ENCODE results near the gene CIDEA.
"Not testable (repeated sequence)": the region's sequence is repeated elsewhere in the genome, so short reads cannot be mapped to it uniquely, and the experiment has no call there.

Gene CIDEA

DNA sequence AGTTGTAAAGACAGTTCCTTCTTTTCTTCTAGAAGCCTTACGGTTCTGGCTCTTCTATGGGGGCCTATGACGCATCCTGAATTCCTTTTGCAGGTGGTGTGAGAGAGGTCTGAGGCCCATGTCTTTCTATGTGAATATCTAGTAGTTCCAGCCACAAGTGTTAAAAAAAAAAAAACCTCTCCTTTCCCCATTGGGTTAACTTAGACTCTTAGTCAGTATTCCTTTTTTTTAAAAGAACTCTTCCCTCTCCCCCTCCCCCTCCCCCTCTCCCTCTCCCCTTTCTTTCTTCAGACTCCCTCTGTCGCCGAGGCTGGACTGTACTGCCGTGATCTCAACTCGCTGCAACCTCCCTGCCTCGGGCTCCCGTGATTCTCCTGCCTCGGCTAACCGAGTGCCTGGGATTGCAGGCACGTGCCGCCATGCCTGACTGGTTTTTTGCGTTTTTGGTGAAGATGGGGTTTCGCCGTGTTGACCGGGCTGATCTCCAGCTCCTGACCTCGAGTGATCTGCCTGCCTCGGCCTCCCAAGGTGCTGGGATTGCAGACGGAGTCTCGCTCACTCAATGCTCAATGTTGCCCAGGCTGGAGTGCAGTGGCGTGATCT is 11.4 kb upstream of the CIDEA start:
- no peak for DNase-seq

DNA sequence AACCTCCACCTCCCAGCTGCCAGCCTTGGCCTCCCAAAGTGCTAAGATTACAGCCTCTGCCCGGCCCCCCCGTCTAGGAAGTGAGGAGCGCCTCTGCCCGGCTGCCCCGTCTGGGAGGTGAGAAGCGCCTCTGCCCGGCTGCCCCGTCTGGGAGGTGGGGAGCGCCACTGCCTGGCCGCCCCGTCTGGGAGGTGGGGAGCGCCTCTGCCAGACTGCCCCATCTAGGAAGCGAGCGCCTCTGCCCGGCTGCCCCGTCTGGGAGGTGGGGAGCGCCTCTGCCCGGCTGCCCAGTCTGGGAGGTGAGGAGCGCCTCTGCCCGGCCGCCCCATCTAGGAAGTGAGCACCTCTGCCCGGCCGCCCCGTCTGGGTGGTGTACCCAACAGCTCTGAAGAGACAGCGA is 10.9 kb upstream of the CIDEA start:
- DNase-seq, result not testable (repeated sequence)

DNA sequence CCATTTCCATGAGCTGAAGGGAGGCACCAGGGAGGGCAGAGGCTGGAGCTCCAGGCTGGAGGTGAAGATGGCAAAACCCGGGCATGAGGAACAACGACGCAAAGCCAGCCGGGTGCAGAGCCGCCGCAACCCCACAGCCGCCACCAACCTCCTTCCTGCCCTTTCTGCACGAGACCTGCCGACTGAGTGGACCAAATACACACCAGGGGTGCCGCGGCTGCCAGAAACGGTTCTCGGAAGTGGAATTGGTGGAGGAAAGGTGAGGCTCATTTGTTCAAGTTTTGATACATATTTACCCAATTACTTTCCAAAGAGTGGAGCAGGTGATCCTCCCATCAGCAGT is 8.4 kb upstream of the CIDEA start:
- DNase-seq, result no peak

DNA sequence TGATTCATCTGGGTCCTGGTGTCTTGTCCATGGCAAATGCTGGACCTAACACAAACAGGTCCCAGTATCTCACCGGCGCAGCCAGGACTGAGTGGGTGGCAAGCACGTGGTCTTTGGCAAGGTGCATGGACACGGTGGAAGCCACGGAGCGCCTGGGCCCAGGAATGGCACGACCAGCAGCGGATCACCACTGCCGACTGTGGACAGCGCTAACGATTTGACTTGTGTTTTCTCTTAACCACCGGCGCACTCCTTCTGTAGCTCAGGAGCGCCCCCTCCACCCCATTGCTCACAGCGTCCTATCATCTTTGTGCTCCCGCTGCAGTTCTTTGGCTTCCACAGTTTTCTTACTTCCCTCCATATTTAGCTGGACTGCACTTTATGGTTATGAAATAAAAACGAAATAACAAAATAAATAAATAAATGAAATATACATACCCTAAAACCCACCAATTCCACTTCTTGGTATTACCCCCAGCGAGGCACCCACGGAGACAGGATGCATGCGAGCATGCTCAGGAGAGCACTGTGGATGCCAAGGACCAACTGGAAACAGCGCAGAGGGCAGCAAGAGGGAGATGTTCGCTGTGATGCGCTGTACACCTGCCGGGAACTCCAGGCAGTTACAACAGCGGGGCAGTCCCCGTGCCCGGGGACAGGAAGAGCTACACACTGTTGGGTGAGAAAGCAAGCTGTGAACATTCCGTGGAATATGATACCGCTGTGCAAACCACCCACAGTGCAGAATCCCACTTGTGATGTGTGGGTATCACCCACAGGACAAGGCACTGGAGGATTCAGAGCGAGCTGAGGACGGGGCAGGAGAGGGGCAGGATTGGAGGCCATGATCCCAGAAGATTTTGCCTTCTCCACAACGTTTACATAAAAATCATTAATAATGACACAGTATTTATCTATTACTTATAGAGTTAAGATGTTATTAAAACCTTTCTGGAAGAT is 7.0 kb upstream of the CIDEA start:
- DNase-seq, result no peak

DNA sequence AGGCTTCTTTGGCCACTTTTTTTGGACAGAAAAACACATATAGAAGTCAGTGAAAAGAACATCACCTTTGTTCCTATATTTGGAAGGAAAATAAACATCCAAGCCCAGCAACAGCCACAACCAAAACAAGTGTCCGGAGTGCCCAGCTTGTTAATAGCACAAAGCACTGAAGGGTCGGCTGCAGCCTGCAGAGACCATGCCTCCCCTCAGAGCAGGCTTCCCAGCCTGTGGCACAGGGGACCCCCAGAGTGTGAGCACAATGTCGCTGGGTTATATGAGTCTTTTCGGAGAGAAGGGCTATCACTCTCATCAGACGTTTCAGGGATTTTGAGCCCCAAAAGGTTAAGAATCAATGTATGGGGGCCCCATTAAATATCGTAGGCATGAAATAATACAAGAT is 6.2 kb upstream of the CIDEA start:
- DNase-seq, result no peak

DNA sequence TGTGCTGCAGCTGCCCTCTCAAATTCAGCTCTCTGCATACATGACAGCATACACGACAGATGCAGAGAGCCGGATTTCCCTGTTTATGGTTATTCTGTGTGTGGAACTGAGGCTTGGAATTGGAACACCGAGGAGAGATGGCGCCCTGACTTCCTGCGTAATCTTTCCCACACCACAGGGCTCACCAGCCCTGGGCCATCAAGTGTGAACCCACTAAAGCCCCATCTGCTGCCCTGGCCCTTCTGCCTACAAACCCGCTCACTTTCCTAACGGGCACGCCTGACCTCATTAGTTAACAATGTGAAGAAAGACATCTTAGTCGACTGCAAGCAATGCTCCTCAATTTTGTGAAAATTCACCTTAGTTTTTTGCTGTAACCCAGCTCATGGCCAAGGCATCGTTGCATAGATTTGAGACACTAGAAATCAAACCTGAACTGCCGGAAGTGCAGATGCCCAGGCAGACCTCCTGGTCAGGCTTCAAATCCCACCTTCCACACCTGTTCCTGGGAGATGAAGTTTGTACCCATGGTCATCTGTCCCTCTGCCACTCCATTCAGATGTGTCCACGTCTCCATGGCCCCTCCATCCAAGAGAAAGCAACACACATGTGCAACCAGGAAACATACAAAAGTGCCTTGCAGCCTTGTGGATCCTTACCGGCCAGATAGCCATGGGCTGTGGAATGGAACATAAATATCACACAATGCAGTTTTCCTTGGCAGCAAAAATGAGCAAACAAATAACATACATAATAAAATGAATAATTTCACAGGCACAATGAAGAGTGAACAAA is 5.0 kb upstream of the CIDEA start:
- DNase-seq, result no peak

DNA sequence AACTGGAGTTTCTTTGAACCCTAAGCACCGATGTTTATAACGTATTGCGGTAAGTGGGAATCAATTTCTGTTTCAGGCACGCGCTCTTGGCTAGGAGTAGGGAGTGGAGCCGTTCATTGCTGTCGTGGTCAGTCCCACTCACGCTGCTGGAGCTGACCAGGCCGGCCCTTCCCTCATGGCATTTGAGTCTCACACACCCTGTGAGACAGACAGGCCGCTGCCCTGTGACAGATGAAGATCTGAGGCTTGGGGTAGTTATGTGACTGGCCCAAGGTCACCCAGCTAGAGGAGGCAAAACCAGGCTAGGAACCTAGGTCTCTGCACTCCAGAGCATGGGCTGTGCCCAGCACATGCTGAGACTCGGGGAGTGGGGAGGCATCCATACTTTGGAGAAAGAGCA is 2.9 kb upstream of the CIDEA start:
- DNase-seq, result no peak

DNA sequence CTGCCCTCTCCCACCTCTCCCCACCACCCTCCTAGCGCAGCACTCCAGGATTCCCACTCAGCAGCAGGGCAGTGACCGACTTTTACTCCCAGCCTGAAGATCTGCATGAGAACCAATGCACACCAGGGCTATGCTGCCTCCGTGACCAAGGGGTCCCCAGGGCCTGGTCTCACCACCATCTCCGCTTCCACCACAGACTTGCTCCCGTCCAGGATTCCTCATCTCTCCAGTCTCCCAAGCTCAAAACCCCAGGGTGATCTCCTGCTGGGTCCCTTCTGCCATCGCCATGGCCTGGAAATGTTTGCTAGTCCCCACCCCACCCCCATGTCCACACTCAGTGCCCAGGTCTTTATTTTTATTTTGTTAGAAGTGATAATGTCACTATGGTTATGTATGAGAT is 2.1 kb upstream of the CIDEA start:
- DNase-seq, result no peak

DNA sequence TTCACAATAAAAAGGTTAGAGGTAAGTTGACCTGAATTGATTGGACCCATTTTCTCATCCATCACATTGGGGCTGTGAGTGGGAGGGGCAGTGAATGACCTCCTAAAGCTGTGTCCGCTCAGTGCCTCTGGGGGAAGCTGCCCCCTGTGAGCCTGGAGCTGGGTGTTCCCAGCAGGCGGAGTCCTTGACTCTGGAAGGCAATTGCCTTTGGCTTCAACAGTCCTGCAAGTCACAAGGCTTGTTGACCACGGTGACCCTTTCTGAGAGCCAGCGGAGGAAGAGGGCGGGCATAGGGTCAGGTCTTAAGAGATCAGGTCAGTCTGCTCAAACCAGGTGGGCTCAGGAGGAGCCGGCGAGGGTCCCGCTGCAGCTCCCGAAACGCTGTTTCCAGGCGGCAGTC is 1.1 kb upstream of the CIDEA start:
- no peak for DNase-seq

DNA sequence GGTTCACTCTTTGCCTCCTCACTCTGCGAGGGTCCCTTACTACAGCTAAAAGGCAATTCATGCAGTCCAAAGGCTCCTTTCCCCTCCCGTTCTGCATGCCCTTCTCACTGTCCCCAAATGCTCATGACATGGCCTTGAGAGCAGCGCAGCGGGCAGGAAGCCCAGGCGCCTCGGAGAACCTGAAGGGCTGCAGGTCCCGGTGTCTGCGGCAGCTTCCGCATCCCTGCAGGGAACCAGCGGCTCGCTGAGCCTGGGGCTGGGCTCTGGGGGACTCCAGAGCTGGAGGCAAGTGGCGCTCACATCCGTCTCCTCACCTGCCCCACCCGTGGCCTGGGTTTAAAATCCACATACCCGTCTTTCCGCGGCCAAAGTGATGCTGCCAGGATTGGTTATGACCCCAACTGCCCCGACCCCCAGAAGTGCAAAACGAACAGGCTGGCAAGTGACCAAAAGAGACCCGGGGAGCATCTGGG is 462 bp upstream of the CIDEA start:
- DNase-seq, result no peak

DNA sequence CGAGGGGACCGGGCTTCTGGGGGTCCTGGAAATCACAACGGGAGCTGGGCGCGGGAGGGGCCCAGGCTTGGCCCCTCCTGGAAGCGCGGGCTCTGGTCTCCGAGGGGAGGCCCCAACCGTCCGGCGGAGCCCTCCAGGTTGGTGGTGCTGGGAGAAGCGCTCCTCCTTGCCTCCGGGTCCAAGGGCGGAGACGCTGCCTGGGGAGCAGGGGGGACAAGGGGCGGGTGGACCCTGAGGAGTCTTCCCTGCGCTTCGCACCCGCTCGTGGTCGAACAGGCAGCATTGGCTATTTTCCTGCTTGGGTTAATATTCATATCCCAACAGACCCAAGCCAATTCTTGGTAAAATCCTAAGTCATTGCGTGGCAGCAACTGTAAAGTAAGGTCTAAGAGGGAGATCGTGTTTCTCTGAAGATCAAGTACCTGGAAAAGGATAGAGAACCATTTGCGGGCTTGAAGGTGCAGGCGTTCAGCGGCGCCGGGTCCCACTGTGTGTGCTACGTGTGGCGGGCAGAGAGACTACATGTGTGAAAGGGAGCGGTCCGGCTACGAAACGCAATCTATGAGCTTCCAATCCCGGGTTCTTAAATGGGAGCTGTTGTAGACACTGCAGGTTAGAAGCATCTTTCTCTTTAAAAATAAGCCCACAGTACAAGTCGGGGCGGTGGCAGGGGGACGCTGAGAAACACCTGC is 805 bp downstream of the CIDEA start:
- no peak for DNase-seq

DNA sequence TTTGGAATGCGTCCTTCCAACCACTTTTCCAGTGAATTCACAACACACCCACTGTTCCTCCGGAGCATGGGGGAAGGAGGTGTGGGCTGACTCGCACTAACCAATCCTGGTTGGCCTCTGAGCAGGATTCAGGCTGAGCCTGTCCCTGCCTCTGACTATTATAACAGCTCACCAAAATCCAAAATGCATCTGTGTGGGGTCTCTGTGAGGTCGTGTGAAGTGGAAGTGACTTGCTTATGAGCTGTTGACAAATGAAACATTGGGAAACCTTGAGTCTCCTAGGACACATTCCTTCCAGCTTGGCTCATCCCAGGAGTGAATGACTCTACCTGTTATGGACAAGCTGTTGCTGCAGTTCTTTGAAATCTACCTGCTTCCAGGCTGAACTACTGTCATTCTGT is 1.5 kb downstream of the CIDEA start:
- no peak for DNase-seq

DNA sequence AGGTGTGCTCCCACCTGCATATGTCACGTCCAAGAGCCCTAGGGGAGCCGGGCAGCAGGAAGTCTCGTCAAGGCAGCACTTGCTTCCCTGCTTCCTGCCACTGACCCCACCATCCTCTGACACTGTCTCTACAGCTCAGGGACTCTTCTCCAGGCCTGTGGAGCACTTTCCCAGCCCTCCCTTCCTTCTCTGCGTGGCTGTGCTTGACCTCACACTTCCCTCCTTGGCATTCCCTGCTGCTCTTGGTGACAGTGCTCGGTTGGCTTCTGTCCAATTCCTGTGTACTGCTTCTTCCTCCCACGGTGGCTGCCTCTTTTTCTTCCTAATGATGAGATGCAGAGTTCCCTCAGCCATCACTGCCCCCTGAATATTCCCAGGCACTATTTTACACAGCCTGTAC is 2.8 kb downstream of the CIDEA start:
- no peak for DNase-seq

DNA sequence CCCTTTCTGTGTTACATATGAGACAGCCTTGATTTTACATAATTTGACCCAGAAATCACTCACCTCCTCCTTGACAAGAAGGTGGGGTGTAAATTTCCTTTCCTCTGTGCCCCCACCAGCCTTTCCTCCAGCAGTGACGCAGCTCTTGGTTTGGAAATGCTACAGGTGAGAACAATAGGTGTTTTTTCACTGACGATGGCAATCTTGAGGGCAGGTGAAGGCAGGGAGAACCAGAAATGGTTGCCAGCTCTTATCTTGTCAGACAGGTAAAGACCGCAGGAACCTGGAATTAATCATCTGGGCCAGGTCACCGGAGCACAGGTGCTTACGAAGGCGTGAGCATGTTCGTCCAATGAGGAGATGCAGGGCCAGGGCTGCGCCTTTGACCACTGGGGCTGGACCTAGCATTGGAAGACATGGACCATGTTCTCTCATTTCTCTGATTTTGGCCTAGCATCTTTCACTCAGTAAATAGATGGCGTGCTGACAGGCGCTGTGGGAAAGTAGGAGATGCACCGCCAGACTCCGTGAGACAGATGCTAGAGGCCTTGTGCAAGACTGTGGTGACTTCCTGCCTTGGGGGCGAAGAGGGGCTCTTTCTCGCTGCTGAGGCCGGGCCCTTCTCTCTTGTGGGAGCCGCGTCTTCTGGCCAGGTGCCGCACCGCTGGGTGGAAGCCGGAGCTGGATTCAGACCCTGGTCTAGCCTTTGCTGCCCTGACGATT is 4.0 kb downstream of the CIDEA start:
- DNase-seq, result no peak

DNA sequence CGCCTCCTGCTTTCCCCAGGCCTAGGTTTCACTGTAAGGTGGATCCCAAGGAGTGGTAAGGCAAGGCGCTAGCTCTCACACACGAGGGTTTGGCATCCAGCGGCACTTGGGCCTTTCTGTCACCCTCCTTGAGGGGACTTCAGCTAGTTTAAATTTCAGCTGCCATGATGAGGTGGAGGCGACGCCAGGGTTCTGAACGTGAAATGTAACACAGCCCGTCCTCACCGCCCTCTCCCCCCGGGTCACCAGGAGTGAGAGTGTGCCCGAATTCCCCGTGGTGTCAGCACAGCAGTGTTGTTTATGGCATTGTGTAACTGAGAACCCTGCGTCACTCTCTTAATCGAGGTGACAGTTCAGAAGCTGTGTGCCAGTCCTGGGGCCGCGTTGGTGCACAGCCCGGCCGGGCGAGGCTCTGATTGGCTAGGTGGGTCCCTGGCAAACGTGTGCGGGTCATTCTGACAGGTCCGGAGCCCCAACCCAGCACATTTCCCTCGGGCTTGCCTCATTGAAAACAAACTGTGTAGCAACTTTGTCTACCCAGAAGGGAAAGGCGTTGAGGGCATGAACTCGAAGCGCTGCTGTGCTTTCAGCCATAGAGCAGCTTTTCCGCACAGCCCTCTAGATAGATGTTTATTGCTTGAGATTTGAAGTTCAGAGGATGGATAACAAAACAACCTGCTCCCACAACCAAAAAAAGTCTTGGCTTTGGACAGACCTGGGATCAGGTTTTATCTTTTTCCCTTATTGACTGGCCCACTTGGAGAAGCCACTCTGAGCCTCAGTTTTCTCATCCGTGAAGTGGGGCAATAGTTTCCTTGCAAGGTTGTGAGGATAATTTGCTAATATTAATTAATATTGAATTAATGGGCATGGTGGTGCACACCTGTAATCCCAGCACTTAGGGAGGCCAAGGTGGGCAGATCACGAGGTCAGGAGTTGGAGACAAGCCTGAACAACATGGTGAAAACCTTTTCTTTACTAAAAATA is 4.9 kb downstream of the CIDEA start:
- no peak for DNase-seq

DNA sequence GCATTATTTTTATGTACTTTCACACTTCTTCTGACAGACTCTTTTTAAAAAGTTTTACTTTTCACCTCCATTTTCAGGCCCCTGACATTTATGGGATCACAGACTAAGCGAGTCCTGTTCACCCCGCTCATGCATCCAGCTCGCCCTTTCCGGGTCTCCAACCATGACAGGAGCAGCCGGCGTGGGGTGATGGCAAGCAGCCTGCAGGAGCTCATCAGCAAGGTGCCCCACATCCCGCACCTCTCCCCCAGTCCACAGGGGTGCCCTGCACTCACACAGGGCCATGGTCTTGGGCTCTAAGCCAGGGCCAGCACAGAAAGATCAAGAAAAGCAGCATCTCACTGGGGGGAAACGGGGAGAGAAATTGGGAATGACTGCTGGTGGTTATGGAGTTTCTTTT is 8.6 kb downstream of the CIDEA start:
- no peak for DNase-seq

DNA sequence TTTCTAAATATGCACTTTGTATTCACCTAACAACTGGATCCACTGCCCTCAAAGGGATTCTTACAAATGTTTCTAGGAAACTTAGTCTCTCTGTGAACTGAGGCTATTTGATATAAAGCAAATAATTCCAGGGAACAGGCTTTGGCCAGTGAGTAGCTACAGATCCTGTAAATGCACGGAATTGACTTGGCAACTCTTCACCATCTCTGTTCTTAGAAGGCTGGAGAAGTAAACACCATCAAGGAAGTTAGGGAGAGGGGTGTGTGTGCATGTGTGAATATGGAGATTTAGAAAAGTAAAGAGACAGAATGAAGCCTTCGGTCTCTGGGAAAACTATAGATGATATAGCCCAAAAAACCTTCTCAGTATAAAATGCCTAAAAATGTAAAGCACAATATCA is 10.7 kb downstream of the CIDEA start:
- no peak for DNase-seq

DNA sequence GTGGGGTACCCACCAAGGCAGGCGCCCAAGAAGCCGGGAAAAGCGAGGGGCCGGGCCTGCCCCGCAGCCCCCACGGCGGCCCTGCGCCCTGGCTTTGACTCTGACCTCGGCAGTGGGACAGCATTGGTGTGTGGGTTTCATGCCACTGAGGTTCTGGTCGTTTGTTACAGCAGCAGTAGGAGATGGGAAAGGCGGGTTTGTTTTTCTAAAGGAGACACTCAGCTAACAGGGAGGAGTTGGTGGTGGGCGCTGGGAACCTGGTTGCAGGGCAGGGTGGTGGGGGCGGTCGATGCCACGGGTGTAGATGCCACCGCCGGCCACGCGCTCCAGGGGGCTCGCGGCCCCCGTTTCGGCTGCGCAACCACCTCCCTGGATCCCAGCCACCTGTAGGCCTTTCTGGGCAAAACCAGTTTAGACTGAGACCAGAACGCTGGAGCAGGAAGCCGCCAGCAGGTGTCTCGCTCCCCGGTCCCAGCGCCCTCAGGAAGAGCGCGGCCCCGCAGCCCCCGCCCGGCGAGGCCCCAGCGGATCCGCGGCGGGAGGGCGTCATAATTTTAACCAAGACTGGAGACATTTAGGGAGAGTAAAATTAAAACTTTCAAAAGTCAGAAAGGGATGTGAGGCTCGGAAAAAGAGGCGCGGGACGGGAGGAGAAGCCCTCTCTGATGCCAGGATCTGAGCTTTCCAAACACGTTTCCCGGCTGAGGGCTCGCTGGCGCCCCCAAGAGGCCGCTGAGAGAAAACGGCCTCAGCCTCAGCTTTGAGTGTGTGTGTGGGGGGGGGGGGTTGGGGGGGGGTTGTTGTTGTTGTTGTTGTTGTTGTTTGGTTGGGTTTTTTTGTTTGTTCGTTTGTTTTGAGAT is 17.4 kb downstream of the CIDEA start:
- DNase-seq, result peak; percentile 64

DNA sequence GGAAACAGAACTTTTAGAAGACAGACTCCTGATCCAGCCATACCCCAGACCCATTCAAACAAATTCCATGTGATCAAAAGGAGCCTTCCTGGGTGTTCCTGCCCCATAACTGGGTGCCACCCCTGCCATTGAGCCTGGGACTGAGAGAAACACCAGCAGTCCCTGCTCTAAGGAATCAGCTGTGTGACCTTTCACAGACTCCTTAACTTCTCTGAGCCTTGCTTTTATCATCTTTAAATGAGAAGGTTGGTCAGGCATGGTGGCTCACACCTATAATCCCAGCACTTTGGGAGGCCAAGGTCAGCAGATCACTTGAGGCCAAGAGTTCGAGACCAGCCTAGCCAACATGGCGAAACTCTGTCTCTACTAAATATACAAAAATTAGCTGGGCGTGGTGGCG is 20.6 kb downstream of the CIDEA start:
- no peak for DNase-seq

All from NCI-H1105 treated with DMSO at 0.1 percent for 48 hours (cell line).